ENCODE data around the gene RBPJL. TPM values are rescaled to one million over a fixed set of nuclear protein-coding genes. Genes with fewer than 3 reads are reported as not detected.
A peak's percentile ranks its signal among the peaks of the same experiment; 100 is the strongest.

Gene RBPJL
- total and polyA plus RNA-seq, 4 donors: 0.08 to 0.38 TPM; not detected in 2

DNA sequence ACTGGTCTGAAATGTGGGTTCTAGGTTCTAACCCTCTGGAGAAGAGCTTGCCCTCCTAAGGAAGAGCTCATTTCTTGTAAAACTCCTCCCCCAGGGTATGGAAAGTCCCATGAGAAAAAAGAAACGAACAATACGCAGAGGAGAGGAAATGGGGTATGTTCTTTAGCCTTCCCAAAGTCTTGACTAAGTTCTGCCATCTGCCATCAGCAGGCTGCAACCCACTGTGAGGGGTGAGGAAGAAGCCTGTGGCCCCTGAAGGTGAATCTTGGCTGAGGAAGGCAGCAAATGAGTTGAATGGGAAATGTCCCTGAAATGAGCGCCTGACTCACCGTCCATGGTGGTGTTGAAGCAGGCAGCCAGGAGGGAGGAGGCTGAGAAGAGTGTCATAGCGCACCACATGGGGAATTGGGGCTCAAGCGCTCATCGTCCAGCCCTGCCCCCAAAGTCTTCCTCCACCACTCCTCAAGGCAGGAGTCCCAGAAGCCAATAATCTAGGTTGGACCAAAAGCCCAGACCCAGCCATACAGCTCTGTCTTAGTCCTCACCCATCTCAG lies 11.8 kb downstream of the RBPJL start:
- intact Hi-C loops (cut with DNase I): loop anchor here (1.0 to 5.0 kb wide), 5 partner anchors 54 to 452 kb away; no protein-coding TSS in a partner anchor
- Histone ChIP-seq H3K4me1 (ENCODE audit: control insufficient read depth in 1 of 2, insufficient read depth in 2 of 2, low read length in 2 of 2) (no peaks in the 10 kb centered on the region), H3K4me3 (ENCODE audit: low read length in 2 of 2) (no peak overlapping the region), H3K27me3 (ENCODE audit: control insufficient read depth in 1 of 2, insufficient read depth in 2 of 2, low read length in 1 of 2) (no peaks in the 10 kb centered on the region), H3K36me3 (ENCODE audit: control insufficient read depth in 1 of 2, insufficient read depth in 2 of 2, low read length in 1 of 2) (no peaks in the 10 kb centered on the region), H3K9me3 (ENCODE audit: control insufficient read depth, low read length) (no peaks in the 10 kb centered on the region), H3K27ac (ENCODE audit: low read depth in 1 of 2, low read length in 2 of 2) (no peak overlapping the region)
- ATAC-seq (ENCODE audit: low FRiP score): no peak
- 76 to 78% methylated on average over 7 of the region's 7 CpGs for WGBS, 2 donors
- DNase-seq: peak in 1 of 2 donors; percentile 52

- WGBS, 2 donors: 80 to 90% methylated on average over 2 of the region's 2 CpGs
Observed at GRCh38 chr20:45318948-45319347, 12.3 kb downstream of the RBPJL start.

GRCh38 chr20:45320948-45321595 lies 14.4 kb downstream of the RBPJL start:
- Histone ChIP-seq H3K4me1 (ENCODE audit: control insufficient read depth in 1 of 2, insufficient read depth in 2 of 2, low read length in 2 of 2) (no peaks in the 10 kb centered on the region), H3K27me3 (ENCODE audit: control insufficient read depth in 1 of 2, insufficient read depth in 2 of 2, low read length in 1 of 2) (no peaks in the 10 kb centered on the region), H3K9me3 (ENCODE audit: control insufficient read depth, low read length) (no peaks in the 10 kb centered on the region), H3K4me3 (ENCODE audit: low read length in 2 of 2) (no peak overlapping the region), H3K36me3 (ENCODE audit: control insufficient read depth in 1 of 2, insufficient read depth in 2 of 2, low read length in 1 of 2) (no peaks in the 10 kb centered on the region), H3K27ac (ENCODE audit: low read depth in 1 of 2, low read length in 2 of 2) (no peak overlapping the region)
- no peak for DNase-seq
- ATAC-seq (ENCODE audit: low FRiP score): no peak
- intact Hi-C loops (cut with DNase I): loop anchor here (5.0 kb wide), 3 partner anchors 36 to 51 kb away; partner anchors contain the start of gene SYS1 (in 1 of the 2)
- 80 to 89% methylated on average over 5 of the region's 5 CpGs for WGBS, 2 donors

More at GRCh38 chr20:45318948-45319347, 12.3 kb downstream of the RBPJL start:
- Histone ChIP-seq H3K9me3 (ENCODE audit: control insufficient read depth, low read length) (no peaks in the 10 kb centered on the region), H3K27ac (ENCODE audit: low read depth in 1 of 2, low read length in 2 of 2) (no peak overlapping the region), H3K4me1 (ENCODE audit: control insufficient read depth in 1 of 2, insufficient read depth in 2 of 2, low read length in 2 of 2) (no peaks in the 10 kb centered on the region), H3K36me3 (ENCODE audit: control insufficient read depth in 1 of 2, insufficient read depth in 2 of 2, low read length in 1 of 2) (no peaks in the 10 kb centered on the region), H3K4me3 (ENCODE audit: low read length in 2 of 2) (no peak overlapping the region), H3K27me3 (ENCODE audit: control insufficient read depth in 1 of 2, insufficient read depth in 2 of 2, low read length in 1 of 2) (no peaks in the 10 kb centered on the region)
- ATAC-seq (ENCODE audit: low FRiP score) (no peak), DNase-seq (peak in 1 of 2 donors; percentile 14)
- intact Hi-C loops (cut with DNase I): loop anchor here (1.0 to 5.0 kb wide), 6 partner anchors 53 to 452 kb away; no protein-coding TSS in a partner anchor

DNA sequence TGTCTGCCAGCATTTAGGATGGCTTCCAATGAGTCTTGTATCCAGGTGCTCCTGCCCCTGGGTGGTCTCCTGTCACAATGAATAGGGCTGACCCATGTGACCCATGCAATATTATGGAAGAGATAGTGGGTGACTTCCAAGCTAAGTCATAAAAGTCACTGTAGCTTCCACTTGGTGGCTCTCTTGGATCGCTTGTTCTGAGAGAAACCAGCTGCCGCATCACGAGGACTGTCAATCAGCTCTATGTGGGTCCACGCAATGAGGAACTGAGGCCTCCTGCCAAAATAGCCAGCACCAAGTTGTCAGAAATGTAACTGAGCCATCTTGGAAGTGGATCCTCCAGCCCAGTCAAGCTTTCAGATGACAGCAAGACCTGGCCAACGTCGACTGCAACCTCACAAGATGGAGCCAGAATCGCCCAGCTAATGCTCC lies 16.3 kb downstream of the RBPJL start:
- H3K36me3 ChIP-seq (ENCODE audit: control insufficient read depth in 1 of 2, insufficient read depth in 2 of 2, low read length in 1 of 2): peaks cover 0 to 5% of the 10 kb centered on the region in 2 donors
- H3K4me3 ChIP-seq (ENCODE audit: low read length in 2 of 2): no peak overlapping the region
- no peak overlapping the region for H3K27ac ChIP-seq (ENCODE audit: low read depth in 1 of 2, low read length in 2 of 2)
- intact Hi-C loops (cut with DNase I): loop anchor here (5.0 kb wide), 3 partner anchors 34 to 49 kb away; partner anchors contain the start of gene SYS1 (in 1 of the 2)
- no peaks in the 10 kb centered on the region for H3K27me3 ChIP-seq (ENCODE audit: control insufficient read depth in 1 of 2, insufficient read depth in 2 of 2, low read length in 1 of 2)
- no peaks in the 10 kb centered on the region for H3K4me1 ChIP-seq (ENCODE audit: control insufficient read depth in 1 of 2, insufficient read depth in 2 of 2, low read length in 2 of 2)
- DNase-seq (peak; percentile 58 to 83), ATAC-seq (ENCODE audit: low FRiP score) (no peak)
- H3K9me3 ChIP-seq (ENCODE audit: control insufficient read depth, low read length): no peaks in the 10 kb centered on the region
- 52 to 60% methylated on average over 7 of the region's 7 CpGs for WGBS, 2 donors

DNA sequence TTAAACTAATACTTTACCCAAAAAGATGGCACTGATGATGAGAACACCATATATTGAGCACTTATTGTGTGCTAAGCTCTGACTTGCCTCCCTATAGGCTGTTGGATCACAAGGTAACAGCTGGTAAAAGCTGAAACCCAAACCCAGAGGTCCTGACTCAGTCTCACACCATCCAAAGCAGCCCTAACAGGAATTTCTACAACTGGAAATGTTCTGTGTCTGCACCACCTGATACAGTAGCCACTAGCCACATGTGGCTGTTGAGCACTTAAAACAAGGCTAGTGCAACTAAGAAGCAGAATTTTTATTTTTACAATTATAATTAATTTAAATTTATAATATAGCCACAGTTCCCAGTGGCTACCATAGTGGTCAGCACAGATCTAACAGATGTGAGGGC lies 17.1 kb downstream of the RBPJL start:
- peaks cover 0 to 5% of the 10 kb centered on the region in 2 donors for H3K36me3 ChIP-seq (ENCODE audit: control insufficient read depth in 1 of 2, insufficient read depth in 2 of 2, low read length in 1 of 2)
- H3K4me1 ChIP-seq (ENCODE audit: control insufficient read depth in 1 of 2, insufficient read depth in 2 of 2, low read length in 2 of 2): no peaks in the 10 kb centered on the region
- no peaks in the 10 kb centered on the region for H3K9me3 ChIP-seq (ENCODE audit: control insufficient read depth, low read length)
- H3K27ac ChIP-seq (ENCODE audit: low read depth in 1 of 2, low read length in 2 of 2): no peak overlapping the region
- no peak overlapping the region for H3K4me3 ChIP-seq (ENCODE audit: low read length in 2 of 2)
- DNase-seq: no peak
- ATAC-seq (ENCODE audit: low FRiP score): no peak
- H3K27me3 ChIP-seq (ENCODE audit: control insufficient read depth in 1 of 2, insufficient read depth in 2 of 2, low read length in 1 of 2): no peaks in the 10 kb centered on the region
- intact Hi-C loops (cut with DNase I): loop anchor here (5.0 kb wide), 3 partner anchors 34 to 49 kb away; partner anchors contain the start of gene SYS1 (in 1 of the 2)

- WGBS, 2 donors: 71 to 77% methylated on average over 4 to 6 of the region's 6 CpGs
- no peak for ATAC-seq (ENCODE audit: low FRiP score)
Observed at GRCh38 chr20:45325371-45325770, 18.7 kb downstream of the RBPJL start.

DNA sequence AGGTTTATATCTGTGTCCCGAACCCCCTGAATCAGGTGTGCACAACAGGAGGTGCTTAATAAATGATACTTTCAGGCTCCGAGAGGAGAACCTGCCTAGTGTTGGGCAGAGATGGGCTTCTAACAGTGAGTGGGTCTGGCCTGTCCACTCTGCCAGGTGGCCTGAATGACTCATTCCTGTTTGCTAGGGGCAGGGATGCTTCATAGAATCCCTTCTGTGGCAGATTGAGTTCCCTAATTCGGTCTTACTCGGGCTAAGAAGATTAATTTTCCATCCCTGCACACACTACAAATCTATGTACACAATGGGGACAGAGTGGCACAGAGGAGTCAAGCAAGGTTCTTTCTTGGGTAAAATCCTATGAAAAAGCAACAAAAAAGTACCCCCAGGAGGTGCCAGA lies 21.8 kb downstream of the RBPJL start:
- DNase-seq (no peak), ATAC-seq (ENCODE audit: low FRiP score) (no peak)
- Histone ChIP-seq H3K27ac (ENCODE audit: low read depth in 1 of 2, low read length in 2 of 2) (no peak overlapping the region), H3K27me3 (ENCODE audit: control insufficient read depth in 1 of 2, insufficient read depth in 2 of 2, low read length in 1 of 2) (no peaks in the 10 kb centered on the region), H3K4me1 (ENCODE audit: control insufficient read depth in 1 of 2, insufficient read depth in 2 of 2, low read length in 2 of 2) (no peaks in the 10 kb centered on the region), H3K36me3 (ENCODE audit: control insufficient read depth in 1 of 2, insufficient read depth in 2 of 2, low read length in 1 of 2) (peaks cover 0 to 13% of the 10 kb centered on the region in 2 donors), H3K9me3 (ENCODE audit: control insufficient read depth, low read length) (no peaks in the 10 kb centered on the region), H3K4me3 (ENCODE audit: low read length in 2 of 2) (no peak overlapping the region)
- intact Hi-C loops (cut with DNase I): no loop called here
- WGBS, 2 donors: 92 to 95% methylated on average over 4 of the region's 4 CpGs

More at GRCh38 chr20:45325371-45325770, 18.7 kb downstream of the RBPJL start:
- DNase-seq: peak in 1 of 2 donors; percentile 72
- Histone ChIP-seq H3K4me1 (ENCODE audit: control insufficient read depth in 1 of 2, insufficient read depth in 2 of 2, low read length in 2 of 2) (no peaks in the 10 kb centered on the region), H3K36me3 (ENCODE audit: control insufficient read depth in 1 of 2, insufficient read depth in 2 of 2, low read length in 1 of 2) (peaks cover 0 to 13% of the 10 kb centered on the region in 2 donors), H3K9me3 (ENCODE audit: control insufficient read depth, low read length) (no peaks in the 10 kb centered on the region), H3K4me3 (ENCODE audit: low read length in 2 of 2) (no peak overlapping the region), H3K27ac (ENCODE audit: low read depth in 1 of 2, low read length in 2 of 2) (no peak overlapping the region), H3K27me3 (ENCODE audit: control insufficient read depth in 1 of 2, insufficient read depth in 2 of 2, low read length in 1 of 2) (no peaks in the 10 kb centered on the region)
- intact Hi-C loops (cut with DNase I): no loop called here

GRCh38 chr20:45329497-45330319 lies 23.1 kb downstream of the RBPJL start:
- H3K4me1 ChIP-seq (ENCODE audit: control insufficient read depth in 1 of 2, insufficient read depth in 2 of 2, low read length in 2 of 2): no peaks in the 10 kb centered on the region
- DNase-seq: peak in 1 of 2 donors; percentile 51
- H3K27me3 ChIP-seq (ENCODE audit: control insufficient read depth in 1 of 2, insufficient read depth in 2 of 2, low read length in 1 of 2): no peaks in the 10 kb centered on the region
- H3K27ac ChIP-seq (ENCODE audit: low read depth in 1 of 2, low read length in 2 of 2): no peak overlapping the region
- intact Hi-C loops (cut with DNase I): no loop called here
- no peaks in the 10 kb centered on the region for H3K9me3 ChIP-seq (ENCODE audit: control insufficient read depth, low read length)
- no peak for ATAC-seq (ENCODE audit: low FRiP score)
- 76 to 83% methylated on average over 7 of the region's 7 CpGs for WGBS, 2 donors
- peaks cover 0 to 13% of the 10 kb centered on the region in 2 donors for H3K36me3 ChIP-seq (ENCODE audit: control insufficient read depth in 1 of 2, insufficient read depth in 2 of 2, low read length in 1 of 2)
- H3K4me3 ChIP-seq (ENCODE audit: low read length in 2 of 2): no peak overlapping the region
